Nephron progenitor cell (in vitro differentiated cells): ENCODE data around the gene ETV3.

ENCODE experiments used
- DNase-seq: peaks from one replicate; pipeline ENCODE4 v3.0.0; 2021
- H3K27ac Mint-ChIP-seq: 2 replicates; pipeline ENCODE4 v1.8.0; 2021; ENCODE audit warnings: mild to moderate bottlenecking, moderate library complexity, mixed read lengths
- H3K27me3 Mint-ChIP-seq: 2 replicates; pipeline ENCODE4 v1.8.0; 2021; ENCODE audit warnings: mild to moderate bottlenecking, low read depth, mixed read lengths; ENCODE audit not compliant: poor library complexity
- H3K36me3 Mint-ChIP-seq: 2 replicates; pipeline ENCODE4 v1.8.0; 2021; ENCODE audit warnings: low read depth, mixed read lengths
- H3K4me1 Mint-ChIP-seq: 2 replicates; pipeline ENCODE4 v1.8.0; 2021; ENCODE audit warnings: mixed read lengths
- H3K4me3 Mint-ChIP-seq: 2 replicates; pipeline ENCODE4 v1.8.0; 2021; ENCODE audit warnings: mild to moderate bottlenecking, moderate library complexity, mixed read lengths
- H3K9me3 Mint-ChIP-seq: 2 replicates; pipeline ENCODE4 v1.8.0; 2021; ENCODE audit warnings: mild to moderate bottlenecking, moderate library complexity, mixed read lengths
- CTCF ChIP-seq: fragments of 200-600 bp; sonication (generic); IDR thresholded peaks from 2 replicates; pipeline ENCODE4 v1.5.0; 2021; ENCODE audit warnings: antibody characterized with exemption

The ETV3 gene

DNA sequence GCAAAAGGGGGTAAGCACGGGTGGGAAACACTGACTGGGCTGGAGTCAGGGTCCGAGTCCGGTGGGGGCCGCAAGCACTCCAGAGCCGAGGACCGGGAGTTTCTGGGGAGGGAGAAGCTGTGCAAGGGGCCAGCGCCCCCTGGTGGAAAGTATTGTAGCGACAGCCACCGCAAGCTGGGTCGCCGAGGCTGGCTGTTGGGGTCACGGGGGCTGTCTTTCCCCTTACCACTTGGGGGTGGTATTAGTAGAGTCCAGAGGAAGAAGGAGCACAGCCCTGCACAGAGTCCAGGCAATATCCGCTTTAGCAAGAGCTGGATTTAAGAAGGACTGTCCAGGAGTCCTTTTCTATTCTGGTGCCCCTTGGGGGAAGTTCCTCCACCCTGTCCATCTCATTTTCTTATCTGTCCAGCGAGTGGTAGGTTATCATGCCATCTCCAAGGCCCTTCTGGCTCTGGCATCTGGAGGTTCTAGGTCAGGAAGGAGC lies 17.9 kb upstream of the ETV3 start:
- peak; percentile 92 for DNase-seq
- Mint-ChIP-seq H3K27me3 (peaks cover 3% of the 10 kb centered on the region), H3K9me3 (no peaks in the 10 kb centered on the region), H3K36me3 (no peaks in the 10 kb centered on the region), H3K4me3 (peak overlapping the region; percentile 72), H3K27ac (no peak overlapping the region), H3K4me1 (peaks cover 59% of the 10 kb centered on the region)
- peak; percentile 98 for TF ChIP-seq CTCF

GRCh38 chr1:157155658-157156057 lies 17.5 kb upstream of the ETV3 start:
- no peak for TF ChIP-seq CTCF
- peak; percentile 42 for DNase-seq
- peak overlapping the region; percentile 72 for H3K4me3 Mint-ChIP-seq
- no peaks in the 10 kb centered on the region for H3K9me3 Mint-ChIP-seq
- H3K27me3 Mint-ChIP-seq, result peaks cover 3% of the 10 kb centered on the region
- peaks cover 59% of the 10 kb centered on the region for H3K4me1 Mint-ChIP-seq
- H3K27ac Mint-ChIP-seq, result no peak overlapping the region
- H3K36me3 Mint-ChIP-seq, result no peaks in the 10 kb centered on the region

DNA sequence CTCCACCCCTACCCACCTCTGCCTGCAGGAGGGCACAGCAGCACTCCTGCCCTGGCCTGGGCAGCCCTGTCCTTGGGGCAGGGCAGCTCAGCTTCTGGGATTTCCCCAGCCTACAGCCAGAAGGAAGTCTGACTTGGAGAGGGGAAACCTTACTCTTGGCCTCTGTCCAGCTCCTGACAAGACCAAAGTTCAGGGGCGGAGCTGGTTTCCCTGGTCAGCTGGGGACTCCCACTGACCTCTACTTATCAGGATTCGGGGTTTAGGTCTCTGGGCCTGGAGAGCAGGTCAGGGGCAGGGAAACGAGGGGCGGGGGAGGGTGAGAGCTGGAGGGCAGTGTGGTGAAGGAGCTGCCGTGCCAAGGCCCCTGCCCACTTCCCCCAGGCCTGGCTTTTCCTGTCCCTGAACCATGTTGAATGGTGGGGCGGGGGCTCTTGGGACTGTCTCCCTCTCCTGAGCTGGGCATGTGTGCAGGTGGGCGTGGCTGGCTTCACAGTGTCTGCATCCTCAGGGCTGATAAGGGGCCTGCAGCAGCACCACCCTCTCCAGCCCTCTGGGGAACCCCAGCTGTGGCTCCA lies 16.8 kb upstream of the ETV3 start:
- no peak for TF ChIP-seq CTCF
- DNase-seq, result no peak
- H3K36me3 Mint-ChIP-seq, result no peaks in the 10 kb centered on the region
- H3K27ac Mint-ChIP-seq, result no peak overlapping the region
- H3K9me3 Mint-ChIP-seq, result no peaks in the 10 kb centered on the region
- peaks cover 59% of the 10 kb centered on the region for H3K4me1 Mint-ChIP-seq
- H3K4me3 Mint-ChIP-seq, result no peak overlapping the region
- no peaks in the 10 kb centered on the region for H3K27me3 Mint-ChIP-seq

DNA sequence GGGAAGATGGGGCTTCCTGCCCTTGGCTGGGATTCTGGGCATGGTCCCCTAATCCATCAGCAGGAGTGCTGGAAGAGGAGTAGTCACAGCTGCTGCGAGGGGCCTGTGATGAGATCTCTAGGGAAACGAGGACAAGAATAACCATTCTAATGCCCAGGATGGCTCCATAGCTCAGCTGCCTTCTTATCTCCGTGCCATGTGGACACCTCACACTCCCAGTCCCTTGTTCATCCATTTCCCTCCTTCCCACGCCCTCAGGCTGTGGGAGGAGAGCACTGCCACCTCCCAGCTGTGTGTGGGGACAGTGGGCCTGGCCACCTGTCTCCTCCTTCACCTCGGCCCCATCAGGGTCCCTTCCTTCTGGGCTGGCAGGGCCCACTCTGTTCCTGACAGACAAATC lies 16.1 kb upstream of the ETV3 start:
- no peak for TF ChIP-seq CTCF
- Mint-ChIP-seq H3K36me3 (no peaks in the 10 kb centered on the region), H3K4me3 (peak overlapping the region; percentile 47), H3K4me1 (peaks cover 59% of the 10 kb centered on the region), H3K27ac (no peak overlapping the region), H3K9me3 (no peaks in the 10 kb centered on the region), H3K27me3 (no peaks in the 10 kb centered on the region)
- DNase-seq, result no peak

- DNase-seq, result no peak
- Mint-ChIP-seq H3K4me3 (peak overlapping the region; percentile 47), H3K36me3 (no peaks in the 10 kb centered on the region), H3K9me3 (no peaks in the 10 kb centered on the region), H3K27me3 (no peaks in the 10 kb centered on the region), H3K4me1 (peaks cover 59% of the 10 kb centered on the region), H3K27ac (no peak overlapping the region)
- TF ChIP-seq CTCF, result no peak
Observed at GRCh38 chr1:157153746-157154145, 15.6 kb upstream of the ETV3 start.

- no peak for TF ChIP-seq CTCF
- H3K27ac Mint-ChIP-seq, result no peak overlapping the region
- H3K4me3 Mint-ChIP-seq, result no peak overlapping the region
- DNase-seq, result no peak
- no peaks in the 10 kb centered on the region for H3K27me3 Mint-ChIP-seq
- H3K9me3 Mint-ChIP-seq, result no peaks in the 10 kb centered on the region
- no peaks in the 10 kb centered on the region for H3K36me3 Mint-ChIP-seq
- peaks cover 52% of the 10 kb centered on the region for H3K4me1 Mint-ChIP-seq
Observed at GRCh38 chr1:157152510-157152909, 14.3 kb upstream of the ETV3 start.
